Measurements from ENCODE around the gene PLXNC1.

GRCh38 chr12:94147387-94147990 is 888 bp upstream of the PLXNC1 start:
- TF ChIP-seq EP300 (IDR thresholded peaks at IDR 0.05) (no peak), CTCF (IDR thresholded peaks at IDR 0.05) (no peak), POLR2AphosphoS5 (IDR thresholded peaks at IDR 0.05) (no peak), POLR2A (IDR thresholded peaks at IDR 0.05) (no peak)
